Measurements from ENCODE around the gene PLA2G4B.

The PLA2G4B gene, protein sequence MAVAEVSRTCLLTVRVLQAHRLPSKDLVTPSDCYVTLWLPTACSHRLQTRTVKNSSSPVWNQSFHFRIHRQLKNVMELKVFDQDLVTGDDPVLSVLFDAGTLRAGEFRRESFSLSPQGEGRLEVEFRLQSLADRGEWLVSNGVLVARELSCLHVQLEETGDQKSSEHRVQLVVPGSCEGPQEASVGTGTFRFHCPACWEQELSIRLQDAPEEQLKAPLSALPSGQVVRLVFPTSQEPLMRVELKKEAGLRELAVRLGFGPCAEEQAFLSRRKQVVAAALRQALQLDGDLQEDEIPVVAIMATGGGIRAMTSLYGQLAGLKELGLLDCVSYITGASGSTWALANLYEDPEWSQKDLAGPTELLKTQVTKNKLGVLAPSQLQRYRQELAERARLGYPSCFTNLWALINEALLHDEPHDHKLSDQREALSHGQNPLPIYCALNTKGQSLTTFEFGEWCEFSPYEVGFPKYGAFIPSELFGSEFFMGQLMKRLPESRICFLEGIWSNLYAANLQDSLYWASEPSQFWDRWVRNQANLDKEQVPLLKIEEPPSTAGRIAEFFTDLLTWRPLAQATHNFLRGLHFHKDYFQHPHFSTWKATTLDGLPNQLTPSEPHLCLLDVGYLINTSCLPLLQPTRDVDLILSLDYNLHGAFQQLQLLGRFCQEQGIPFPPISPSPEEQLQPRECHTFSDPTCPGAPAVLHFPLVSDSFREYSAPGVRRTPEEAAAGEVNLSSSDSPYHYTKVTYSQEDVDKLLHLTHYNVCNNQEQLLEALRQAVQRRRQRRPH

GRCh38 chr15:41838400-41838897 is at the start of gene PLA2G4B:
Gene PLA2G4B (plus strand): TSS chr15:41838847. CDS start chr15:41838914, 67 bp downstream.
- DNase-seq (ENCODE audit: low read depth in 2 of 2) = no peak

- DNase-seq (ENCODE audit: low read depth in 2 of 2) = no peak
Observed at GRCh38 chr15:41789236-41789635, 49.4 kb upstream of the PLA2G4B start.

GRCh38 chr15:41789662-41790061 is 49.0 kb upstream of the PLA2G4B start:
- DNase-seq (ENCODE audit: low read depth in 2 of 2) = no peak

GRCh38 chr15:41790169-41790568 is 48.5 kb upstream of the PLA2G4B start:
- DNase-seq (ENCODE audit: low read depth in 2 of 2) = no peak

GRCh38 chr15:41790756-41791546 is 47.7 kb upstream of the PLA2G4B start:
- no peak for DNase-seq (ENCODE audit: low read depth in 2 of 2)

DNA sequence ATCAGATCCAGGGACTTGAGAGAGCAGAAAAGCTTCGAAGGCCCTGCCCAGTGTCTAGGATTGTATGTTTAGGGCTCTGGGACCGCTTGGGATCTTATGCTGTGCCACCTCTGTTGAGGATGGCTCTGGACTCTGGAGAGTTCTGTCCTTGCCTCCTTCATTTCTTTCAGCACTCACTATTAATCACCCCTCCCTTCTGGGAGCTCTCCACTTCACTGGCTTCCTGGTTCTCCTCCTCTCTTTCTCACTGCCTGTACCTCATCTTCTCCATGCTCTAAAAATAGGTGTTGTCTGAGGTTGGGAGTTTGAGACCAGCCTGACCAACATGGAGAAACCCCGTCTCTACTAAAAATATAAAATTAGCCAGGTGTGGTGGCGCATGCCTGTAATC is 47.1 kb upstream of the PLA2G4B start:
- no peak for DNase-seq (ENCODE audit: low read depth in 2 of 2)

DNA sequence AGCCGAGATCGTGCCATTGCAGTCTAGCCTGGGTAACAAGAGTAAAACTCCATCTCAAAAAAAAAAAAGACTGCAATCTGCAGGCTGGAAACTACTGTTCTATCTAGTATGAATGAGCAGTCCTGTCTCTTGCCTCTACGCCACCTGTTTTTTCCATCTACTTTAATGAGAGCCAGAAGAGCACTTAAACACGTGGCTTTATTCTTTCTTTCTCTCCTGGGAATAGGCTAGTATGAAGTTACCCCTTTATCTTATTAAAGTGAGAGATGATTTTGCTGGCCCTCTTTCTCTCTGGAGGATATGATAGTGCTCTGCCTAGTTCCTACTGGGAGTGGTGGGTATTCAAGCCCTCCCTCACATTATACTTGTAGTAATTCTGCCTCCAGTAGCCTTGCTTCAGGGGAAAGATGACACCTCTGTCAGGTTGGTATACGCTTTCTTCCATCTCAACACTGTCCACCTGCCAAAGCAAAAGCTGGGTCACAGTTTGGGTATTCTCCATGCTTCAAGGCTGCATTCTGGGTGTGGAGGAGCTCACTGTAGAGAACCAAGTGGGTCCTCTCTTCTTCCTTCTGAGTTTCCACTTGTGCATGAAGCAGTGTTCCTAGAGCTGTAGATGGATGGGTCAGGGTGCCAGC is 46.5 kb upstream of the PLA2G4B start:
- no peak for DNase-seq (ENCODE audit: low read depth in 2 of 2)

GRCh38 chr15:41794081-41794480 is 44.6 kb upstream of the PLA2G4B start:
- no peak for DNase-seq (ENCODE audit: low read depth in 2 of 2)

- DNase-seq (ENCODE audit: low read depth in 2 of 2) = no peak
Observed at GRCh38 chr15:41795996-41796856, 42.4 kb upstream of the PLA2G4B start.

GRCh38 chr15:41797201-41797944 is 41.3 kb upstream of the PLA2G4B start:
- no peak for DNase-seq (ENCODE audit: low read depth in 2 of 2)

DNA sequence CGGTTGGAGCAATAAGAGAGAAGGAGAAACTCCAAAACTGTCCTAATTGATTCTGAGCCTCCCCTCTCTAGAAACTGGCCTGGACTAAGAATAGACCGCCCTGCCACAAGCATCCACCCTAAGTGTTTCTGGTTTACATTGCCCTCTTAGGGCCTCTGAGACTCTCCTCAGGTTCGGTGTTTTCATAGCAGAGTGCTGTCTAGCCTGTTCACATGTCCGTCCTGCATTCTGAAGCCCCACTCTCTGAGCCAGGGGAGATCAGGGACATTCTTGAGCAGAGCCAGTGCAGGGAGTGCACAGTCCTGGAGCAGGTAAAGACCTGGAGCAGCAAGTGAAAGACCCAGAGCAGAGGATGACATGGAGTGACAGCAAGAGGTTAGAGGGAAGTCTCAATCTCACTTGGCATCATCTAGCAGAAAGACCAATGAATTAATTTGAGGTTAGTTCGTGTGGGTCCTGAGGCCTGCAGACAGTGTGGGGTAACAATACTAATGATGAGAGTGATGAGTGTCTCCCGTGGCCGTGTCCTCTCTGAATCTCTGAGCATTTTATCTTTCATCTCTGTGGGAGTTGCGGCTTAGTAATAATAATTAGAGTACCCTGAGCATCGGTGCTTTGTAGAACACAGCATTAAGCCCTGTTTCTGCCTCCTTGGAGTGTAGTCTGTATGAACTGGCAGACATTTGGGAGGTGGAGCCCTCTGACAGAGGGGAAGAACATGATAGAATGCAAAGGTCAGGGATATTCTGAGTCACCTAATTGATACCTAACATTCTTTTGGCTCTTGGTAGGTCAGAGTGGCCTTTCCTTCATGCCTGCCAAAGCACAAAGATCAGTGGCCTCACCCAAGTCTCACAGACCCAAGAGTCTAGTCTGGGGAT is 39.8 kb upstream of the PLA2G4B start:
- no peak for DNase-seq (ENCODE audit: low read depth in 2 of 2)

DNA sequence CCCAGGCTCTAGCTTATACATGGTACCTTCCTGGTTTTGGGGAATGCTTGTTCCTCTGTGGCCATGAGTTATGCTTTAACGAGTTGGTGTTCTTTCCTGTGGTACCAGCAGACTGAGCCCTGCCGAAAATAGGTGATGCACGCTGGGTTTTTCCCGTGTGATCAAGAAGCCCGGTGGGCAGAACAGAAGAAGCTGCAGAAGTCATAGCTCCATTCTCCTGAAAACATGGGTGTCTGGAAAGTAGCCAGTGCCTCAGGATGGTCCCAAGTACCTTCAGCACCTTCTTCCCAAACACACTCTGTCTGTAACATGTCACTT is 39.2 kb upstream of the PLA2G4B start:
- no peak for DNase-seq (ENCODE audit: low read depth in 2 of 2)

GRCh38 chr15:41801185-41801584 is 37.5 kb upstream of the PLA2G4B start:
- DNase-seq (ENCODE audit: low read depth in 2 of 2) = no peak

DNA sequence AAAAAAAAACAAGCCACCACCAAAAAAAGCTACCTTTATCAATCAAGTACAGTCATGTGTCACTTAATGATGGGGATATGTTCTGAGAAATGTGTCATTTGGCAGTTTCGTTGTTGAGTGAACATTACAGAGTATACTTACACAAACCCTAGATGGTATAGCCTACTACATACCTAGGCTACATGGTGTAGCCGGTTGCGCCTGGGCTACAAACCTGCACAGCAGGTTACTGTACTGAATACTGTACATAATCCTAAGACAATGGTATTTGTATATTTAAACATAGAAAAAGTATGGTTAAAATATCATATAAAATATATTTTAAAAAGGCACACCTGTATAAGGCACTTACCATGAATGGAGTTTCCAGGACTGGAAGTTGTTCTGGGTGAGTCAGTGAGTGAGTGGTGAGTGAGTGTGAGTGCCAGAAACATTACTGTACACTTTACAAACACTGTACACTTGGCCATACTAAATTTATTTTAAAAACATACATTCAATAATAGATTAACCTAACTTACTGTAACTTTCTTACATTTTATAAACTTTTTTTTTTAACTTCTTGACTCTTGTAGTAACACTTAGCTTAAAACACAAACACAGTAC is 36.7 kb upstream of the PLA2G4B start:
- no peak for DNase-seq (ENCODE audit: low read depth in 2 of 2)

GRCh38 chr15:41804361-41804760 is 34.3 kb upstream of the PLA2G4B start:
- no peak for DNase-seq (ENCODE audit: low read depth in 2 of 2)

GRCh38 chr15:41804916-41805666 is 33.6 kb upstream of the PLA2G4B start:
- DNase-seq (ENCODE audit: low read depth in 2 of 2) = no peak

GRCh38 chr15:41805711-41806110 is 32.9 kb upstream of the PLA2G4B start:
- no peak for DNase-seq (ENCODE audit: low read depth in 2 of 2)

All from stimulated activated CD8-positive, alpha-beta memory T cell treated with anti-CD3 and anti-CD28 coated beads, Interleukin-15, amount 100 ng/mL, for 48 hours (primary cell).